Activated T-helper 9 cell treated with anti-CD3 and anti-CD28 coated beads, Interleukin-2, amount 50 U/mL, for 16 hours (primary cell): ENCODE measurements around the gene CHD3.
A peak's percentile ranks its signal among the peaks of the same experiment; 100 is the strongest.

Source experiments
- DNase-seq: peaks from one replicate; pipeline ENCODE4 v3.0.0-alpha.2; 2020; ENCODE audit warnings: low read depth

Gene CHD3

GRCh38 chr17:7864995-7865650, 23.5 kb upstream of the CHD3 start:
- DNase-seq, result no peak

GRCh38 chr17:7867881-7868329, 20.7 kb upstream of the CHD3 start:
- DNase-seq, result no peak

GRCh38 chr17:7873051-7873450, 15.5 kb upstream of the CHD3 start:
- DNase-seq, result no peak

- no peak for DNase-seq
These were observed 12.7 kb upstream of the CHD3 start for GRCh38 chr17:7875804-7876370.

- no peak for DNase-seq
These were observed 10.4 kb upstream of the CHD3 start for GRCh38 chr17:7878234-7878633.

GRCh38 chr17:7880076-7880868, 8.3 kb upstream of the CHD3 start:
- no peak for DNase-seq

- DNase-seq, result no peak
These were observed 7.1 kb upstream of the CHD3 start for GRCh38 chr17:7881276-7882054.

- DNase-seq, result no peak
These were observed 6.5 kb upstream of the CHD3 start for GRCh38 chr17:7882068-7882467.

- DNase-seq, result no peak
These were observed 6.0 kb upstream of the CHD3 start for GRCh38 chr17:7882629-7883028.

GRCh38 chr17:7883781-7884386, 4.7 kb upstream of the CHD3 start:
- no peak for DNase-seq

- peak; percentile 34 for DNase-seq
These were observed 3.8 kb upstream of the CHD3 start for GRCh38 chr17:7884581-7885366.

- peak; percentile 31 for DNase-seq
These were observed 3.0 kb upstream of the CHD3 start for GRCh38 chr17:7885367-7886226.

- peak; percentile 37 for DNase-seq
These were observed 2.2 kb upstream of the CHD3 start for GRCh38 chr17:7886227-7887037.

GRCh38 chr17:7887038-7887481, 1.5 kb upstream of the CHD3 start:
- DNase-seq, result no peak

GRCh38 chr17:7887482-7888183, 956 bp upstream of the CHD3 start:
- peak; percentile 78 for DNase-seq

- no peak for DNase-seq
These were observed 772 bp downstream of the CHD3 start for GRCh38 chr17:7889166-7889955.

- DNase-seq, result no peak
These were observed 4.7 kb downstream of the CHD3 start for GRCh38 chr17:7893187-7893880.
